Stimulated activated CD8-positive, alpha-beta memory T cell treated with anti-CD3 and anti-CD28 coated beads, Interleukin-4, amount 100 ng/mL, for 1 hour (primary cell): ENCODE results near the gene CA9.
A peak's percentile ranks its signal among the peaks of the same experiment; 100 is the strongest.

Source experiments
- DNase-seq, 2 donors: peaks; one replicate each; pipeline ENCODE4 v3.0.0-alpha.2; 2020; ENCODE audit warnings: low read depth in 2 of 2, low spot score in 1 of 2

Gene CA9

DNA sequence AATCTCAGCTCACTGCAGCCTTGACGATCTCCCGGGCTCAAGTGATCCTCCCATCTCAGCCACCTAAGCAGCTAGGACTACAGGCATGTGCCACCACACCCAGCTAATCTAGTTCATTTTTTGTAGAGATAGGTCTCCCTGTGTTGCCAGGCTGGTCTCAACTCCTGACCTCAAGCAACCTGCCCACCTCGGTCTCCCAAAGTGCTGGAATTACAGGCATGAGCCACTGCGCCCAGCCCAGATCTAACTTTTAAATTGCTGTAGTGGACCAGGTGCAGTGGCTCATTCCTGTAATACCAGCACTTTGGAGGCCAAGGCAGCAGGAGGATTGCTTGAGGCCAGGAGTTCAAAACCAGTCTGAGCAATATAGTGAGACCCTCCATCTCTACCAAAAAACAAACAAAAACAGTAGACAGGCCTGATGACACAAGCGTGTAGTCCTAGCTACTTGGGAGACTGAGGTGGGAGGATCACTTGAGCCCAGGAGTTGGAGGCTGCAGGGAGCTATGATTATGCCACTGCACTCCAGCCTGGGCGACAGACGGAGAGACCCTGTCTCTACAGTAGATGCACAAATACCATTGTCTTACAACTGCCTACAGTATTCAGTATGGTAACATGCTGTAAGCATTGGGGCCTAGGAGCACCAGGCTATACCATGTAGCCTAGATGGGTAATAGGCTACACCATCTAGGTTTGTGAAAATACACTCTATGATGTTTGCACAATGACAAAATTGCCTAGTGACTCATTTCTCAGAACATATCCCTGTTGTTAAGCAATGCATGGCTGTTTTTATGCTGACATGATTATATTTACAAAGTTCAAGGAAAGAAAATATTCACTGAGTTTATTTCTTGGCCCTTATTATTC is 21.5 kb upstream of the CA9 start:
- DNase-seq = no peak

GRCh38 chr9:35652829-35653209 is 20.9 kb upstream of the CA9 start:
- DNase-seq = no peak

- DNase-seq = no peak
Observed at GRCh38 chr9:35653611-35654010, 20.1 kb upstream of the CA9 start.

DNA sequence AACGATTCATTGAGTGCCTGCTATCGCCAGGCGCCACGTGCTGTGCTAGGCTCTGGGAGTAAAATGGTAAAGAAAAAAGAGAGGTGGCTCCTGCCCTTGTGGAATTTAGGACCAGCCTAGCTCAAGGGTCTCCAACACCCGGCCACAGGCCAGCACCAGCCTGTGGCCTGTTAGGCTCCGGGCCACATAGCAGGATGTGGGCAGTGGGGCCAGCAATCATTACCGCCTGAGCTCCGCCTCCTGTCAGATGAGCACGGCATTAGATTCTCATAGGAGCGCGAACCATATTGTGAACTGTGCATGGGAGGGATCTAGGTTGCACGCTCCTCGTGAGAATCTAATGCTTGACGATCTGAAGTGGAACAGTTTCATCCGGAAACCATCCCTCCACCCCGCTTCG is 17.4 kb upstream of the CA9 start:
- no peak for DNase-seq

DNA sequence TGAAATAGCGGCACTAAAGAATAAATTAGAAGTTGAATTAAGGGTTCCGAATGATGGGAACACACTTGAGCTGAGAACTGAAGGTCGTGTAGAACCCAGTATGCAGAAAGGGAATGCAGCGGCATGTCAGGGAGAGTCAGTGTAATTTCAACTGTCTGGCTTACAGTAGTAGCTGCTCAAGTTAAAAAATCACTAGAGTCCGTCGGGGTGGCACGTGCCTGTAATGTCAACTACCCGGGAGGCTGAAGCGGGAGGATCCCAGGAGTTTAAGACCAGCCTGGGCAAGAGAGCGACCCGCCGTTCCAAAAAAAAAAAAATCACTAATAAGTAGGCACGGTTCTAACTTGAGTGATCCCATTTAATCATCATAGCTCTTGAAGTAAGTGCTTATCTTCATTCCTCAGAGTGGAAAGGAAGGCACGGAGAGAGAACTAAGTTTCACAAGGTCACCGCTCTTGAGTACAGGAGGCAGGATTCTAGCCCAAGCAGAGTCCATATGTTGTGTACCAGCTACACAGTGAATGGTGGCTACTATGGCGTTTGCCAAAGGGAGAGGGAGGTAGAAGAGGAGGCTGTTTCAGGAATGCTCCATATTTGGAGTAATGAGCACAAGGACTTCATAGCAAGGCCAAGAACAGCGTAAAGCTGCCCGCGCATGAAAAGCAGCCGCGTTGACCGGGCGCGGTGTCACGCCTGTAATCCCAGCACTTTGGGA is 16.7 kb upstream of the CA9 start:
- no peak for DNase-seq

GRCh38 chr9:35657546-35658136 is 16.1 kb upstream of the CA9 start, which contains the start of gene RMRP:
TSS of gene RMRP (minus strand) at chr9:35658019.
- DNase-seq = peak; percentile 48 to 77

DNA sequence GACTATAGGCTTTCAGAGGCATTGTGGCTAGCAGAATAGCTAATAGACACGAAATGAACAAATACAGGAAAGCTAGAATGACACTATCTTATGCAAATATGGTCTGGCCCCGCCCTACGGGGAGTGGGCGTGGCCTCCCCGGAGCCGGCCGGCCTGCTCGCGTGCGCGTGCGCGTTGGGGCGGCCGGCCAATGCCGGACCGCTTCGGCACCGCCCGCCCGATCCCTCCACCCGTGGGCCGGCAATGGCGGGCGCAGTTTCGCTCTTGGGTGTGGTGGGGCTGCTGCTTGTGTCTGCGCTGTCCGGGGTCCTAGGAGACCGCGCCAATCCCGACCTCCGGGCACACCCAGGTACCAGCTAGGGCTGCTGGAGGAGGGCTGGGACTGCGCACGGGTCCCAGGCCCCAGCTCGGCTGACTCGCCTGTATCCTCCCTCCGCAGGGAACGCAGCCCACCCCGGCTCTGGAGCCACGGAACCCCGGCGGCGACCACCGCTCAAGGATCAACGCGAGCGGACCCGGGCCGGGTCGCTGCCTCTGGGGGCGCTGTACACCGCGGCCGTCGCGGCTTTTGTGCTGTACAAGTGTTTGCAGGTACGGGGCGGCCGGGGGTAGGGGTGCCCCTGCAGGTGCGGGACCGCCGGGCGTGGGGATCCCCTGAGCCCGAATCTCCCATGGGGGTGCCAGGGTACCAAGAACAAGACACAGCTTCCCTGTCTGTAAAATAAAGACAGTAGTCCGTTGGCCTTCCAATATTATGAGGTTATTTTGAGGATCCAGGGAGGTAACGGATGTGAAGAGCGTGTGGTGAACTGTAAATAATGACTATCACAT is 15.4 kb upstream of the CA9 start, which contains the start of gene CCDC107:
TSS of gene CCDC107 (plus strand) at position 156 of the 831 bp plus-strand sequence. CDS start at position 244, 88 bp downstream.
- DNase-seq = peak; percentile 67 to 69

- no peak for DNase-seq
Observed at GRCh38 chr9:35658968-35659220, 14.8 kb upstream of the CA9 start.

DNA sequence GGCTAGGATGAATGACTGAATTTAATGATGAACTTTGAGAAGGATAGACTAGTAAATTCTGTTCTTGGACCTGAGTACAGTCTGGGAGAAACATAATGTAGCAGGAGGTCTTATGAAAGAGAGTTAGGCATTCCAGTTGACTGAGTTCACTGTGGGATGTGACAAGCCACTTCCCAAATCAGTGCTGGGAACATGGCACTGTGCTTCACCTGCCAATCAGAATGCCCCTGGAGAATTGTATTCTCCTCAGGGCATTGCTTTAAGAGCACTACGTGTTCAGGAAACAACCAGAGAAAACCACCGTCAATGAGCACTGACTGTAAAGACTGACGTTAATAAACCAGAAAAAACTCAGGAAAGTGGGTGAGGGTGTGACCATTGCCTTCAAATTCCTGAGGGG is 14.4 kb upstream of the CA9 start:
- DNase-seq = no peak

- DNase-seq = no peak
Observed at GRCh38 chr9:35660966-35661415, 12.7 kb upstream of the CA9 start.

GRCh38 chr9:35661756-35662350 is 11.9 kb upstream of the CA9 start:
- DNase-seq = no peak

- no peak for DNase-seq
Observed at GRCh38 chr9:35662437-35662836, 11.3 kb upstream of the CA9 start.

DNA sequence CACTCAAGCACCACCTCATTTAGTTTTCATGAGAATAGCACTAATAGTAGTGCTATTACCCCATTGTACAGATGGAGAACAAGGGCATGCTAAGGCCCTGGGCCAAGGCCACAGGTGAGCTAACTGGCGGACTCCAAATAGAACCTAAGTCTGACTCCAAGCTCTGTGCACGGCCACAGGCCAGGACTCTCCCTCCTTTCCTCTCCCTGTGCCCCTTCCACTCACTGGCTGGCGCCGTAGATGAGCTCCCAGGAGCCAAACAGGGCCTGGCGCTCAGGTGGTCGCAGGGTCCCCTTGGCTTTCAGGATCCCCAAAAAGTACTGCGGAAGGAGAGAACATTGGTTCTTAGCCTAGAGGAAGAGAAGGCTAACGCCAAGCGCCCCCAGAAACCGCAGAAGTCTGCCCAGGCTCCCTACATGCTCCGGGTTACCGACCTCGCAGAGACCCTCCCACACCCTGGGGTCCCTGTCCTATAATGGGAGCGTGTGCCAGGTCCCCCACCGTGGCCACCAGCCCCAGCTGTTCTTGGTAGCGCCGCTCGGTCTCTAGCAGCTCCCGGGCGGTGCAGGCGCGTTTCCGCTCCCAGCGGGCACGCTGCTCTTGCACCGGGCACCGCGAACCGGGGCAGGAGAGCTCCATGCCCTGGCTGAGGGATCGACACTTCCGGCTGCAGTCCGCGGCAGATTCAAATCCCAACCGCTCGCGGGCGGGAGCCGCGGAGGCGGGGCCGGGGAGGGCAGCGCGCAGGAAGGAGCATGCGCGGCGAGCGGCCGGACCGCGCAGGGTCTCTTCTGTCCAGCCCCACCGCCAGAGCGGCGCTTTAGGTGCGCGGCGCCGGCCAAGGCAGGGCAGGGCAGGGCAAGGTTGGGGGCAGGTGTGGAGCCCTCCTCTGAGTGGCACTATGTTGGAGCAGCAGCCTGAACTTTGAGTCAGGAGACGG is 8.9 kb upstream of the CA9 start, which contains the start of gene ARHGEF39:
TSS of gene ARHGEF39 (minus strand) at position 665 of the 940 bp plus-strand sequence. CDS start at position 639, 26 bp downstream.
- DNase-seq = peak in 1 of 2 donors; percentile 36

- DNase-seq = no peak
Observed at GRCh38 chr9:35665471-35665818, 8.3 kb upstream of the CA9 start.

- no peak for DNase-seq
Observed at GRCh38 chr9:35666045-35666444, 7.7 kb upstream of the CA9 start.

DNA sequence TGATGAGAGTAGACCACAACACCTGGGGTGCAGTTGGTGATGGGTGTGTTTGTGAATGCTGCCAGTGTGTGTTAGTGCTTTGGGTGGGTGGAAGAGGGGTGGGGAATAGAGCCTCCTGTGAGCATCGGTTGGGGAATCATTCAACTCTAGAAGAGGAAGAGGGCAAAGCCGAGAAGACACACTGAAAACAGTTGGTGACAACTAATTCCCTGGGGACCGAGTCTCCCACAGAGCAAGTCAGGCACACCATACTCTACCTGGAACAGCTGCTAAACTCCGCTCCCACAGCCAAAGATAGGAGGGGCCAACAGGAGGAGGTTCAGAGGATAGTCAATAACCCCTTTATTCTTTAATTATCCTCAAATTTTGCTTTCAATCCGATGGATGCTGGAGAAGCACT is 7.2 kb upstream of the CA9 start:
- no peak for DNase-seq

DNA sequence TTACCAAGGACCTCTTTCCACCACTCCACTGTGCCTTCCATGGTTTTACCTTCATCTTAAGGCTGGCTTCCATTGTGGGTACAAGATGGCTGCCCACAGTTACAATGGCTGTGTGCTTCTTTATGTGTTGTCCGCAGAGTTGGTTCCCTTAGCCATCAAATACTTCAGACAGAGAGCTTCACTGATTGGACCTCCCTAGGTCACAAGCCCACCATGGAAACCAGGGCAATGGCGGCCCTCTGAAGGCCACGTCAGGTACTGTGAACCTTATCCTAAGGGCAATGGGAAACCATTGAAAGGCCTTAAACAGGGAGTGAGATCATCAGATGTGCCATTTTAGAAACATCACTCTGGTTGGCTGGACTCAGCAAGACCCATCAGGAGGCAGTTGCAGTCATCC is 5.8 kb upstream of the CA9 start:
- DNase-seq = no peak

DNA sequence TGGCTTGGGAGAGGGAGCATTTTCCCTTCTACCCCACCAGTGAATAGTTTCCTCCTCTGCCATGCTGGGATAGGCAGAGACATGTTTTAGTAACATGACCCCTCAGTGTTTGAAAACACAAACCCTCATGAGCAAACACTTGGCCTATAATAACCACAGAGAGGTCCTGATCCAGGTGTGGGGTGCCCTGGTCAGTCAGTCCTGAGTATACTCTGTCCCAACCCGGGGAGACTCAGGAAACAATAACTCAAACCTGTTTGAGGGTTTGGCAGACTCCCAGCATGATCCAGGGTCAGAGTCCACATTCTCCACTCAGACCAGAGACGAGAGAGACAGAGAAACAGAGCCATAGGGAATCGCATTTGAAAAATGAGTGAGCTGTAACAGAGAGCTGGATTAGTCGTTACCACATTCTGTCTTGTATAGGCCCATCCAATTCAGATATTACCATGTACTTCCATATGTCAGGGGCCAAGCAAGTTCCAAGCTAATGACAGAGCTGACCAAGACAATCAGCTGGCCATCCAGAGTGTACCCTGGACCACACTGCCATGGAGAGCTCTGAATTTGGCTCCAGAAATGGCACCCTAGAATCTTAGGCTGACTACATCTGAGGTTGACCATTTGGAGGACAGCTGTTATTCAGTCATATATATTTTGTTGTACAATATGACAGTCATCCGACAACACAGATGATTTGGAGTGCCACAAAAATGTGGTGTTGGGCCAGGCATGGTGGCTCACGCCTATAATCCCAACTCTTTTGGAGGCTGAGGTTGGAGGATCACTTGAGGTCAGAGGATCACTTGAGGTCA is 4.2 kb upstream of the CA9 start:
- DNase-seq = no peak

DNA sequence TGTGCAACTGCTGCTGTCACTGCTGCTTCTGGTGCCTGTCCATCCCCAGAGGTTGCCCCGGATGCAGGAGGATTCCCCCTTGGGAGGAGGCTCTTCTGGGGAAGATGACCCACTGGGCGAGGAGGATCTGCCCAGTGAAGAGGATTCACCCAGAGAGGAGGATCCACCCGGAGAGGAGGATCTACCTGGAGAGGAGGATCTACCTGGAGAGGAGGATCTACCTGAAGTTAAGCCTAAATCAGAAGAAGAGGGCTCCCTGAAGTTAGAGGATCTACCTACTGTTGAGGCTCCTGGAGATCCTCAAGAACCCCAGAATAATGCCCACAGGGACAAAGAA is 265 bp downstream of the CA9 start:
- no peak for DNase-seq
